ENCODE measurements around the gene RAB27B. TPM values are rescaled to one million over a fixed set of nuclear protein-coding genes. Genes with fewer than 3 reads are reported as not detected.

The RAB27B gene
- total RNA-seq, 1 donor from 2014 or later = 0.33 TPM

DNA sequence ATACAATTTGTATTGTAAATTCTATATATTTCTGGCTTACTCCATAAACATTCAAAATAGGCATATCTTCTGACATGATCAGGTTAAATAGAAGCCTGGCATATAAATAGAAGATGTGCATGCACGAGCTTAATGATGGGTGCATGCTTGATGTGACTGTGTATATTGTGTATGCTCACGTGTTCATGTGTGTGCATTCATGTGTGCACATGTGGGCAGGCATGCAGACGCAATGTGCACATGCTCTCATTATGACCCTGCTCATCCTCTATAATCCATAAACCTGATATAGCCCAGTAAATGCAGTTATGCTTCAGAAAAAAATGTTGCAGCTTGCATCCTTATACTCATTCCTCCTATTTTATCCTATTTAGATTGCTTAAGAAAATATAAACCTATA lies 29.2 kb downstream of the RAB27B start:
- Mint-ChIP-seq H3K9me3 (no peaks in the 10 kb centered on the region), H3K27me3 (peaks cover 5% of the 10 kb centered on the region), H3K36me3 (ENCODE audit: low read depth) (no peaks in the 10 kb centered on the region), H3K4me1 (peaks cover 8% of the 10 kb centered on the region), H3K4me3 (no peak overlapping the region), H3K27ac (no peak overlapping the region)
- DNase-seq = no peak
- intact Hi-C loops (cut with micrococcal nuclease) = no loop called here

GRCh38 chr18:54859667-54860421 lies 31.6 kb downstream of the RAB27B start:
- Mint-ChIP-seq H3K4me3 (no peak overlapping the region), H3K27ac (no peak overlapping the region), H3K27me3 (peaks cover 5% of the 10 kb centered on the region), H3K9me3 (no peaks in the 10 kb centered on the region), H3K4me1 (no peaks in the 10 kb centered on the region), H3K36me3 (ENCODE audit: low read depth) (no peaks in the 10 kb centered on the region)
- intact Hi-C loops (cut with micrococcal nuclease) = no loop called here
- no peak for DNase-seq

DNA sequence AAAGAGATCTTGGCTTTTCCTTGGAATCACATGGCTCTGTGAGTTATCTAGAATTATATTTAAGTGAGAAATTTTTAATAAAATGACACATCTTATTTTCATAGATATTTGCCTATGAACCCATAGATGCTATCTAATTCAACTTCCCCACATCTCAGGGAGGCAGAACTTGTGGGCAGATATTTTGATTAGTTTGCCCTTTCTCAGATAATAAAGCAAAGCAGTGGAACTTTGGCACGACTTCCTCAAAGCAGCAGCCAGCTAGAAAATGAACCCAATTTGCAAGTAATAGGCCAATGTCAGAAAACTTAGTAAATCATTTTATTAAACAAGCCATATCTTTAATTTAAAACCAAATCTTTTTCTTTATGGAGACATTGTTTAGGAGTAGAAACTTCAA lies 32.7 kb downstream of the RAB27B start:
- no peaks in the 10 kb centered on the region for H3K36me3 Mint-ChIP-seq (ENCODE audit: low read depth)
- DNase-seq = no peak

DNA sequence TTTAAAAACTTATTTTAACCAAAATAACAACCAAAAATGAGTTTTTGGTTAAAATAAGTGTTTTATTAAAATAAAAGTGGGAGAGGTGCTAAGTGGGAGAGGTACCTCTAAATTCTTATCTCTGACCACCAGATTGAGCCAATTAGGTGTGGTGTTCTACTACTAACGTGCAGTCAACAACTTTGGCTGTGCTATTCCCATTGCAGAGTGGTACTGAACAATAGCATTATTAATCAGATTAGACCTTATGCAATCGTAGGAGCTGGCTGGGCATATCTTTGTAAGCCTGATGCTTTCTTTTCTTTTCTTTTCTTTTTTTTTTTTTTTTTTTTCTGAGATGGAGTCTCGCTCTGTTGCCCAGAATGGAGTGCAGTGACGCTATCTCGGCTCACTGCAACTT lies 38.9 kb downstream of the RAB27B start:
- DNase-seq = no peak
- intact Hi-C loops (cut with micrococcal nuclease) = no loop called here
- no peaks in the 10 kb centered on the region for H3K27me3 Mint-ChIP-seq
- H3K4me3 Mint-ChIP-seq = no peak overlapping the region
- no peaks in the 10 kb centered on the region for H3K36me3 Mint-ChIP-seq (ENCODE audit: low read depth)
- peaks cover 3% of the 10 kb centered on the region for H3K9me3 Mint-ChIP-seq
- no peak overlapping the region for H3K27ac Mint-ChIP-seq
- no peaks in the 10 kb centered on the region for H3K4me1 Mint-ChIP-seq

More for the DNA sequence above, 32.7 kb downstream of the RAB27B start:
- intact Hi-C loops (cut with micrococcal nuclease) = no loop called here
- peaks cover 5% of the 10 kb centered on the region for H3K27me3 Mint-ChIP-seq
- no peaks in the 10 kb centered on the region for H3K9me3 Mint-ChIP-seq
- no peaks in the 10 kb centered on the region for H3K4me1 Mint-ChIP-seq
- H3K4me3 Mint-ChIP-seq = no peak overlapping the region
- no peak overlapping the region for H3K27ac Mint-ChIP-seq

DNA sequence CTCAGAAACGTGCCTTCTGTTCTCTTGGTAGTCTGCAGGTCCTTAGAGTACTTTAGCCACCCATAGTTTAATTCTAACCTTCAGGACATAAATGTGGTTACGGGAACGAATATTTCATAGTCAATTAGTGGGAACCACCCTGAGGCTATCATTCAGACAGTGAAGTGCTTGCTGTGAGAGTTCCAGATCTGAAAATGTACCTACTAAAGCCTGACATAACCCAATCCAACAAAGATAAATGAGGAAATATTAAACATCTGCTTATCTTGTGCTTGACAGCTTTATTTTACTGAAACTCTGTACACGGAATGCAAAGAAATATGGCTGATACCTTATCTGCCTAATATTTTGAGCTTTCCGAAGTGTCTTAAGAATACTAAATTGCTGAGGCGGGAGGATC lies 43.0 kb downstream of the RAB27B start:
- H3K4me1 Mint-ChIP-seq = peaks cover 3% of the 10 kb centered on the region
- H3K9me3 Mint-ChIP-seq = peaks cover 3% of the 10 kb centered on the region
- no peak overlapping the region for H3K27ac Mint-ChIP-seq
- no peak for DNase-seq
- no peaks in the 10 kb centered on the region for H3K27me3 Mint-ChIP-seq
- H3K36me3 Mint-ChIP-seq (ENCODE audit: low read depth) = no peaks in the 10 kb centered on the region
- H3K4me3 Mint-ChIP-seq = no peak overlapping the region
- intact Hi-C loops (cut with micrococcal nuclease) = no loop called here

DNA sequence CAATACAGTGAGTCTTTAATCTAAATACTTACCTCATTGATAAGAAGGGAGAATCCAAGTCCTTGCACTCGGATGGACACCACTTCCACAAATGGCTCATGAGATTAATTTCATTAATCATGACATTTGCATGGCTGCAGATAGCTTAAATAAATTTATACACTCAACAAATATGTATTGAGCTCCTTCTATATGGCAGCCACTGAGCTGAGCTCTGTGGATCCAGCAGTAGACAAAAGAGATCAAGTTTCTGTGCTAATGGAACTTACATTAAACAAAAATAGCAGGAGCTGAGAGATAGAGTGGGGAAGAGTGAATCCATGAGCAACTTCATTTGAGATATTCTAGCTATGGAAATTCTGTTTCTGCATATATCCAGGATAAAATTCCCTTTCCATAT lies 44.4 kb downstream of the RAB27B start:
- no peaks in the 10 kb centered on the region for H3K27me3 Mint-ChIP-seq
- H3K4me3 Mint-ChIP-seq = no peak overlapping the region
- H3K27ac Mint-ChIP-seq = no peak overlapping the region
- no peak for DNase-seq
- intact Hi-C loops (cut with micrococcal nuclease) = no loop called here
- H3K36me3 Mint-ChIP-seq (ENCODE audit: low read depth) = no peaks in the 10 kb centered on the region
- peaks cover 3% of the 10 kb centered on the region for H3K9me3 Mint-ChIP-seq
- H3K4me1 Mint-ChIP-seq = peaks cover 3% of the 10 kb centered on the region

DNA sequence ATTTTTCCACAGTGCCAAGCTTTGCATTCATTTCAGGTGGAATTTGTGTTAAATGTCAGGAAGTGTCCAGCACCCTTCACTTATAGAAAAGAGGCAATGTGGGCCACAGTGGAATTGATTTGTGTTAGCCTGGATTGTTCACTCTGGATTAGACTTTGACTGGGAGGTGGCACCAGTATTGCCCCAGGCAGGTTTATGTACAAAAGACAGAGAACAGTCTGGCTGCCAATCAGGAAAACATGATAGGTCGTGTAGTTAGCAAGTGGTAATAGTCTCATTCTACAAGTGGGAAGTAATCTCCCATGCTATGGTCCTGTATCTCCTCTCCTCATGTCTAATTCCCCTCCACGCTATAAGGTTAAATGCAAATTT lies 45.6 kb downstream of the RAB27B start:
- intact Hi-C loops (cut with micrococcal nuclease) = no loop called here

GRCh38 chr18:54875063-54875462 lies 46.8 kb downstream of the RAB27B start:
- Mint-ChIP-seq H3K27ac (no peak overlapping the region), H3K27me3 (no peaks in the 10 kb centered on the region), H3K36me3 (ENCODE audit: low read depth) (no peaks in the 10 kb centered on the region), H3K9me3 (peaks cover 3% of the 10 kb centered on the region), H3K4me3 (no peak overlapping the region), H3K4me1 (peaks cover 3% of the 10 kb centered on the region)
- intact Hi-C loops (cut with micrococcal nuclease) = no loop called here
- no peak for DNase-seq

More for the DNA sequence above, 45.6 kb downstream of the RAB27B start:
- Mint-ChIP-seq H3K27ac (no peak overlapping the region), H3K27me3 (no peaks in the 10 kb centered on the region), H3K36me3 (ENCODE audit: low read depth) (no peaks in the 10 kb centered on the region), H3K9me3 (peaks cover 3% of the 10 kb centered on the region), H3K4me3 (no peak overlapping the region), H3K4me1 (peaks cover 3% of the 10 kb centered on the region)
- DNase-seq = no peak

- no peaks in the 10 kb centered on the region for H3K27me3 Mint-ChIP-seq
- DNase-seq = no peak
- H3K4me3 Mint-ChIP-seq = no peak overlapping the region
- intact Hi-C loops (cut with micrococcal nuclease) = no loop called here
- peaks cover 3% of the 10 kb centered on the region for H3K4me1 Mint-ChIP-seq
- no peaks in the 10 kb centered on the region for H3K36me3 Mint-ChIP-seq (ENCODE audit: low read depth)
- no peaks in the 10 kb centered on the region for H3K9me3 Mint-ChIP-seq
- no peak overlapping the region for H3K27ac Mint-ChIP-seq
These were observed 48.8 kb downstream of the RAB27B start for GRCh38 chr18:54877076-54877475.

DNA sequence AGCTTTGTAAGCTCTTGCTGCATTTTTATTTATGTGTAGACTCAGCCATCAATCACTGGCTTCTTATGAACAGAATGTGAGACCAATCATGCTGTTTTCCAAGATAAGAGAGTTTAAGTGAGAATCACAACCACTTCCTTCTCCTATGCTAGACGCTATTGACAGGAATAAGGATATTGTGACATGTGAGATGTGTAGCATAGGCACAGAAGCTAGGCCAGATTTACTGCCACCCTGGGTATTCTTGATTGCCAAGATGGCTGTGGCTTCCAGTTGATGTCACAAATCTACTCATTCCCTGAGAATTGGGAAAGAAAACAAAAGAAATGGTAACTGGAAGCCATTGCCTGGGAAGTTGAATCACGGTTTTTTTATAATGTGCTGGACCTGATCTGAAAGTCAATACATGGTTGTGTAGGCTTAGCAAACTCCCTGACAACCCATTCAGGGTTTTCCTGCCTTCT lies 49.9 kb downstream of the RAB27B start:
- Mint-ChIP-seq H3K9me3 (no peaks in the 10 kb centered on the region), H3K4me1 (peaks cover 2% of the 10 kb centered on the region), H3K27me3 (no peaks in the 10 kb centered on the region), H3K4me3 (no peak overlapping the region), H3K27ac (no peak overlapping the region), H3K36me3 (ENCODE audit: low read depth) (no peaks in the 10 kb centered on the region)
- intact Hi-C loops (cut with micrococcal nuclease) = no loop called here
- DNase-seq = no peak

- DNase-seq = no peak
- Mint-ChIP-seq H3K36me3 (ENCODE audit: low read depth) (no peaks in the 10 kb centered on the region), H3K27me3 (no peaks in the 10 kb centered on the region), H3K9me3 (no peaks in the 10 kb centered on the region), H3K4me1 (no peaks in the 10 kb centered on the region), H3K4me3 (no peak overlapping the region), H3K27ac (no peak overlapping the region)
- intact Hi-C loops (cut with micrococcal nuclease) = no loop called here
These were observed 50.5 kb downstream of the RAB27B start for GRCh38 chr18:54878659-54879358.

- no peaks in the 10 kb centered on the region for H3K27me3 Mint-ChIP-seq
- intact Hi-C loops (cut with micrococcal nuclease) = no loop called here
- H3K9me3 Mint-ChIP-seq = no peaks in the 10 kb centered on the region
These were observed 51.4 kb downstream of the RAB27B start for GRCh38 chr18:54879691-54880090.

DNA sequence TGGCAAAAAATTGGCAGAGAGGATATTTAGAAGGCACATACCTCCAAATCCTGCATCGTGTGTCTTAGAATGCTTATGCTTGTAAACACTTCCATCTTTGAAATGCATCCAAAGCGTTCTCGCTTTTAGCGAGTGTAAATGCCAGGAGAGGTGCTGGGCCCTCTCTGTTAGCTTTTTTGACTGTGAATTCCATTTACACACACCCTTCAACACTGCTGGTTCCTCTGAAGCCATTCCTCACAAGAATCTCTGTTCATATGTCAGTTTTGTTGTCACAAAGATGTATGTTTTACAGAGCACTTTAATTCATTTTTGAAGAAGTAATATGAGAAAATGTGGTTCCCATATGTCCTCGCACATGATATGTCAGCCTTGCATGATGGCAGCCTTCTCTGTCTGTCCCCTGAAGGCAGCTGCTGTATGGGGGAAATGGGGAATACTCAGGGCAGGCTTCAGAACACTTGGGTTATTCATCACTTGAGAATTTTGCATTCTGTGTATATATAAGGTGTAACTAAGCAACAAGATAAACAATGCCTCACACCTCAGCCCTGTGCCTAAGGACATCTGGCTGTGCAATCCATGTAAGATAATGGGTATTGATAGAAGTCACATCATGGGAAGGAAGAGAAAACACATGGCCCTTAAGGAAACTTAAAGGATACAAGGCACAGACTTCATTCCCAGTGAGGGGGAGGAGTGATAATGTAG lies 52.3 kb downstream of the RAB27B start:
- intact Hi-C loops (cut with micrococcal nuclease) = no loop called here
- H3K27ac Mint-ChIP-seq = no peak overlapping the region
- DNase-seq = no peak
- H3K4me3 Mint-ChIP-seq = no peak overlapping the region
- H3K9me3 Mint-ChIP-seq = no peaks in the 10 kb centered on the region
- no peaks in the 10 kb centered on the region for H3K4me1 Mint-ChIP-seq
- H3K36me3 Mint-ChIP-seq (ENCODE audit: low read depth) = no peaks in the 10 kb centered on the region
- H3K27me3 Mint-ChIP-seq = no peaks in the 10 kb centered on the region

More at GRCh38 chr18:54879691-54880090, 51.4 kb downstream of the RAB27B start:
- H3K36me3 Mint-ChIP-seq (ENCODE audit: low read depth) = no peaks in the 10 kb centered on the region
- no peak for DNase-seq
- no peaks in the 10 kb centered on the region for H3K4me1 Mint-ChIP-seq
- H3K4me3 Mint-ChIP-seq = no peak overlapping the region
- H3K27ac Mint-ChIP-seq = no peak overlapping the region

- no peaks in the 10 kb centered on the region for H3K9me3 Mint-ChIP-seq
- H3K4me1 Mint-ChIP-seq = no peaks in the 10 kb centered on the region
- no peak overlapping the region for H3K27ac Mint-ChIP-seq
- intact Hi-C loops (cut with micrococcal nuclease) = no loop called here
- H3K27me3 Mint-ChIP-seq = no peaks in the 10 kb centered on the region
- H3K36me3 Mint-ChIP-seq (ENCODE audit: low read depth) = no peaks in the 10 kb centered on the region
- no peak for DNase-seq
- no peak overlapping the region for H3K4me3 Mint-ChIP-seq
These were observed 53.0 kb downstream of the RAB27B start for GRCh38 chr18:54881229-54881768.

Measured in activated CD4-positive, alpha-beta T cell treated with anti-CD3 and anti-CD28 coated beads, Interleukin-2, amount 10 ng/mL, durations not matched to agents 24 days and 14 days (primary cell).